ENCODE results near the gene TENM3.

TENM3 gene

DNA sequence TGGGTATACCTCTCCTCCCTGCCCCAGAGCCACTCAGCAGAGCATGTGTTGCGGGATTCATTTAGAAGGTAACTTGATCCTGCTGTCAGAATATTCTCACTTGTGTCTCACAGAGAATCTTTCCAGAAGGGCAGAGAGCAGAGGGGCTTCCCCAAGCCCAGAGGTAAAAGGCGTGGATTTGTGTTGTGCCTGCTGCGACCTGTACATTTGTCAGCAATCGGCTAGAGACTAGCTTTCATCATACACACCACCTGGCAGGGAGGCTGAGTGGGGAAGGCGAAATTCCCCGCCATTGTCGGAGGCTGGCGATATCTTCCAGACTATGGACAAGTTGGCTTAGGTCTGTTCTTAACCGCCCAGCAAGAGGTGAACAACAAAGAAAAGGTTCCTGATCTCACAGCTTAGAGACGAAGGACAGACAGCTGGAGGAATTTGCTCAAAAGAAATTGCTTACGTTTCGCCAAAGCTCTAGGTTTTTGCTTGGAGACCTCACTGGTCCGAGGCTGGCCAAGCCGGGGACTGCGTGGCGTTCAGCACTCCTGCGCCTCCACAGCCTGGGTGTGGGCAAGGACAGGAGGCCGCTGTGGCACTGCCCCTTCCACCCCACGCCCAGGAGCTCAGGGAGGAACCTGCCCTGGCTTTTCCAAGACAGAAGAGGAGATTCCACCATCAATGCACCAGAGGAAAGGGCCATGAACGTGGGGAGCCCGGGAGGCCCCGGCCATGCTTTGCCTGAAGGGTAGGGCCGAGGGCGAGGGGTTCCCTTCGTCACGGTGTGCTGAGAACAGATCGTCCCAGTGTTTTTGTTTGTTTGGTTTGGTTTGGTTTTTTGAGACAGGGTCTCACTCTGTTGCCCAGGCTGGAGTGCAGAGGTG, 604.6 kb downstream of the TENM3 start:
- Histone ChIP-seq H3K9me2 (replicated peaks; ENCODE audit: insufficient read depth, low read length) (no peaks in the 10 kb centered on the region), H3F3A (ENCODE audit: insufficient read depth) (no peaks in the 10 kb centered on the region), H3K27ac (ENCODE audit: low read depth, low read length) (no peak overlapping the region), H3K79me2 (ENCODE audit: insufficient read depth, low read length) (no peaks in the 10 kb centered on the region), H3K9ac (ENCODE audit: low read length) (no peak overlapping the region), H3K9me3 (ENCODE audit: insufficient read depth, low read length) (no peaks in the 10 kb centered on the region), H3K27me3 (ENCODE audit: low read length) (no peaks in the 10 kb centered on the region), H4K20me1 (ENCODE audit: low read depth, low read length) (no peaks in the 10 kb centered on the region), H3K36me3 (ENCODE audit: low read length) (no peaks in the 10 kb centered on the region), H2AFZ (ENCODE audit: low read depth, low read length, severe bottlenecking) (no peak overlapping the region), H3K4me2 (ENCODE audit: low read depth, low read length, poor library complexity, severe bottlenecking) (no peak overlapping the region), H3K4me3 (ENCODE audit: insufficient read depth, low read length, poor library complexity, severe bottlenecking) (no peak overlapping the region)
- no peak for TF ChIP-seq EZH2phosphoT487 (conservative IDR thresholded peaks at IDR 0.05; ENCODE audit: low read length)
- TF ChIP-seq, protein P1, sequence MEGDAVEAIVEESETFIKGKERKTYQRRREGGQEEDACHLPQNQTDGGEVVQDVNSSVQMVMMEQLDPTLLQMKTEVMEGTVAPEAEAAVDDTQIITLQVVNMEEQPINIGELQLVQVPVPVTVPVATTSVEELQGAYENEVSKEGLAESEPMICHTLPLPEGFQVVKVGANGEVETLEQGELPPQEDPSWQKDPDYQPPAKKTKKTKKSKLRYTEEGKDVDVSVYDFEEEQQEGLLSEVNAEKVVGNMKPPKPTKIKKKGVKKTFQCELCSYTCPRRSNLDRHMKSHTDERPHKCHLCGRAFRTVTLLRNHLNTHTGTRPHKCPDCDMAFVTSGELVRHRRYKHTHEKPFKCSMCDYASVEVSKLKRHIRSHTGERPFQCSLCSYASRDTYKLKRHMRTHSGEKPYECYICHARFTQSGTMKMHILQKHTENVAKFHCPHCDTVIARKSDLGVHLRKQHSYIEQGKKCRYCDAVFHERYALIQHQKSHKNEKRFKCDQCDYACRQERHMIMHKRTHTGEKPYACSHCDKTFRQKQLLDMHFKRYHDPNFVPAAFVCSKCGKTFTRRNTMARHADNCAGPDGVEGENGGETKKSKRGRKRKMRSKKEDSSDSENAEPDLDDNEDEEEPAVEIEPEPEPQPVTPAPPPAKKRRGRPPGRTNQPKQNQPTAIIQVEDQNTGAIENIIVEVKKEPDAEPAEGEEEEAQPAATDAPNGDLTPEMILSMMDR (IDR thresholded peaks at IDR 0.05; ENCODE audit: insufficient read depth, low read length, poor library complexity, severe bottlenecking): no peak

DNA sequence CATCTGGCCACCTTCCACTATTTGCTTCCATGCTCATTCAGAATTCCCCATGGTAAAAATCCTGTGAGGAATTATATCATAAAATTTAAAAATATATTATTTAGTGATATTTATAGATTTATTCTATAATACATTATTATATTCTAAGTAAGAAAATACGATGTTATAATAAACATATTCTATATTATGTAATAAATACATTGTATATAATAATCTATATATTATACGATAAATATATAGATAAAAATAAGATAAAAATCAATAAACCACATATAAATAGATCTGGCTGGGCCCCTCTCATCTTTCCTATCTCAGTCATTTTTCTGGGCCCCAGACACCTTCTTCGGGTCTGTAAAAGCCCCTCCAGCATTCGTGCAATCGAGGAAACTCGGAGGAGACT, 605.5 kb downstream of the TENM3 start:
- Histone ChIP-seq H3F3A (ENCODE audit: insufficient read depth) (no peaks in the 10 kb centered on the region), H3K27ac (ENCODE audit: low read depth, low read length) (no peak overlapping the region), H3K9ac (ENCODE audit: low read length) (no peak overlapping the region), H3K27me3 (ENCODE audit: low read length) (no peaks in the 10 kb centered on the region), H3K4me2 (ENCODE audit: low read depth, low read length, poor library complexity, severe bottlenecking) (no peak overlapping the region), H3K4me3 (ENCODE audit: insufficient read depth, low read length, poor library complexity, severe bottlenecking) (no peak overlapping the region), H3K9me2 (replicated peaks; ENCODE audit: insufficient read depth, low read length) (no peaks in the 10 kb centered on the region), H2AFZ (ENCODE audit: low read depth, low read length, severe bottlenecking) (no peak overlapping the region), H3K79me2 (ENCODE audit: insufficient read depth, low read length) (no peaks in the 10 kb centered on the region), H4K20me1 (ENCODE audit: low read depth, low read length) (no peaks in the 10 kb centered on the region), H3K36me3 (ENCODE audit: low read length) (no peaks in the 10 kb centered on the region), H3K9me3 (ENCODE audit: insufficient read depth, low read length) (no peaks in the 10 kb centered on the region)
- TF ChIP-seq, protein P1 (IDR thresholded peaks at IDR 0.05; ENCODE audit: insufficient read depth, low read length, poor library complexity, severe bottlenecking): no peak
- no peak for TF ChIP-seq EZH2phosphoT487 (conservative IDR thresholded peaks at IDR 0.05; ENCODE audit: low read length)
